Thoracic aorta (tissue), 2 donors: ENCODE results near the gene SRRM4. TPM values are rescaled to one million over a fixed set of nuclear protein-coding genes. Genes with fewer than 3 reads are reported as not detected.

Experiments
- ATAC-seq: fragments of 150-250 bp; one replicate; pipeline ENCODE4 v1.8.0; 2017; ENCODE audit warnings: low read depth; ENCODE audit not compliant: insufficient number of reproducible peaks, low FRiP score
- DNase-seq: peaks from one replicate; pipeline ENCODE4 v3.0.0-alpha.2; 2020; ENCODE audit warnings: low spot score
- H3K27ac ChIP-seq, 2 donors: fragments of 200-600 bp; sonication (generic); 1 replicate in 1 of 2; 2 replicates in 1 of 2; pipeline ENCODE4 v1.5.1; 2016; ENCODE audit warnings: mild to moderate bottlenecking in 2 of 2, moderate library complexity in 2 of 2
- H3K27me3 ChIP-seq: fragments of 200-600 bp; sonication (generic); replicated peaks from 2 replicates; pipeline ENCODE4 v1.6.0; 2016; ENCODE audit warnings: mild to moderate bottlenecking; ENCODE audit not compliant: insufficient read depth
- H3K36me3 ChIP-seq: fragments of 200-600 bp; sonication (generic); one replicate; pipeline ENCODE4 v1.5.1; 2016
- H3K4me1 ChIP-seq, 2 donors: fragments of 200-600 bp; sonication (generic); 1 replicate in 1 of 2; 2 replicates in 1 of 2; pipeline versions ENCODE4 v1.5.1 to v1.6.0; 2016; ENCODE audit warnings: low read depth in 2 of 2, mild to moderate bottlenecking in 1 of 2; ENCODE audit not compliant: control insufficient read depth in 1 of 2
- H3K4me3 ChIP-seq: fragments of 200-600 bp; sonication (generic); 2 replicates; pipeline ENCODE4 v1.5.1; 2016; ENCODE audit warnings: mild to moderate bottlenecking
- H3K9me3 ChIP-seq: fragments of 200-600 bp; sonication (generic); 2 replicates; pipeline ENCODE4 v1.5.1; 2016
- CTCF ChIP-seq: fragments of 200-600 bp; sonication (generic); IDR thresholded peaks from one replicate; pipeline ENCODE4 v1.5.1; 2019; ENCODE audit warnings: antibody characterized with exemption
- total RNA-seq, 2 donors: library from RNA; depleted of rRNA; stranded (reverse); fragments of >200 nt; gene quantifications; one replicate each; pipeline versions ENCODE4 v1.1.0 to v1.2.3, GENCODE V29; 2016

SRRM4 gene
- total RNA-seq, 2 donors from 2014 or later, result 0.21 TPM; not detected in 1

GRCh38 chr12:118959985-118960560 is 21.3 kb upstream of the SRRM4 start:
- DNase-seq, result no peak
- TF ChIP-seq CTCF, result no peak
- H3K27ac ChIP-seq, result no peak overlapping the region
- H3K27me3 ChIP-seq, result no peaks in the 10 kb centered on the region
- H3K36me3 ChIP-seq, result no peaks in the 10 kb centered on the region
- no peaks in the 10 kb centered on the region for H3K4me1 ChIP-seq
- no peaks in the 10 kb centered on the region for H3K9me3 ChIP-seq
- H3K4me3 ChIP-seq, result no peak overlapping the region
- no peak for ATAC-seq

- no peaks in the 10 kb centered on the region for H3K9me3 ChIP-seq
- H3K27ac ChIP-seq, result no peak overlapping the region
- H3K36me3 ChIP-seq, result no peaks in the 10 kb centered on the region
- no peaks in the 10 kb centered on the region for H3K27me3 ChIP-seq
- DNase-seq (no peak), ATAC-seq (no peak)
- no peak overlapping the region for H3K4me3 ChIP-seq
- no peak for TF ChIP-seq CTCF
- H3K4me1 ChIP-seq, result no peaks in the 10 kb centered on the region
Measured at GRCh38 chr12:118960865-118961264, 20.5 kb upstream of the SRRM4 start.

GRCh38 chr12:118964988-118965387 is 16.4 kb upstream of the SRRM4 start:
- no peaks in the 10 kb centered on the region for H3K36me3 ChIP-seq
- H3K4me3 ChIP-seq, result no peak overlapping the region
- no peak overlapping the region for H3K27ac ChIP-seq
- no peaks in the 10 kb centered on the region for H3K4me1 ChIP-seq
- H3K27me3 ChIP-seq, result no peaks in the 10 kb centered on the region
- DNase-seq (no peak), ATAC-seq (no peak)
- H3K9me3 ChIP-seq, result no peaks in the 10 kb centered on the region
- no peak for TF ChIP-seq CTCF

- TF ChIP-seq CTCF, result no peak
- no peak overlapping the region for H3K4me3 ChIP-seq
- H3K4me1 ChIP-seq, result no peaks in the 10 kb centered on the region
- ATAC-seq (no peak), DNase-seq (no peak)
- H3K9me3 ChIP-seq, result no peaks in the 10 kb centered on the region
- no peaks in the 10 kb centered on the region for H3K27me3 ChIP-seq
- H3K36me3 ChIP-seq, result no peaks in the 10 kb centered on the region
- H3K27ac ChIP-seq, result no peak overlapping the region
Measured at GRCh38 chr12:118970856-118971255, 10.5 kb upstream of the SRRM4 start.

GRCh38 chr12:118972982-118973381 is 8.4 kb upstream of the SRRM4 start:
- Histone ChIP-seq H3K4me3 (no peak overlapping the region), H3K9me3 (no peaks in the 10 kb centered on the region), H3K27me3 (no peaks in the 10 kb centered on the region), H3K27ac (no peak overlapping the region), H3K36me3 (no peaks in the 10 kb centered on the region), H3K4me1 (no peaks in the 10 kb centered on the region)
- no peak for DNase-seq
- TF ChIP-seq CTCF, result no peak
- no peak for ATAC-seq
